Amniotic epithelial cell (primary cell): ENCODE measurements around the gene PAGE2B.
A peak's percentile ranks its signal among the peaks of the same experiment; 100 is the strongest.
"Not testable (repeated sequence)": the region's sequence is repeated elsewhere in the genome, so short reads cannot be mapped to it uniquely, and the experiment has no call there.

Source experiments
- DNase-seq: peaks from one replicate; pipeline ENCODE4 v3.0.0-alpha.2; 2010; ENCODE audit warnings: low read depth

PAGE2B gene, protein sequence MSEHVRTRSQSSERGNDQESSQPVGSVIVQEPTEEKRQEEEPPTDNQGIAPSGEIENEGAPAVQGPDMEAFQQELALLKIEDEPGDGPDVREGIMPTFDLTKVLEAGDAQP

DNA sequence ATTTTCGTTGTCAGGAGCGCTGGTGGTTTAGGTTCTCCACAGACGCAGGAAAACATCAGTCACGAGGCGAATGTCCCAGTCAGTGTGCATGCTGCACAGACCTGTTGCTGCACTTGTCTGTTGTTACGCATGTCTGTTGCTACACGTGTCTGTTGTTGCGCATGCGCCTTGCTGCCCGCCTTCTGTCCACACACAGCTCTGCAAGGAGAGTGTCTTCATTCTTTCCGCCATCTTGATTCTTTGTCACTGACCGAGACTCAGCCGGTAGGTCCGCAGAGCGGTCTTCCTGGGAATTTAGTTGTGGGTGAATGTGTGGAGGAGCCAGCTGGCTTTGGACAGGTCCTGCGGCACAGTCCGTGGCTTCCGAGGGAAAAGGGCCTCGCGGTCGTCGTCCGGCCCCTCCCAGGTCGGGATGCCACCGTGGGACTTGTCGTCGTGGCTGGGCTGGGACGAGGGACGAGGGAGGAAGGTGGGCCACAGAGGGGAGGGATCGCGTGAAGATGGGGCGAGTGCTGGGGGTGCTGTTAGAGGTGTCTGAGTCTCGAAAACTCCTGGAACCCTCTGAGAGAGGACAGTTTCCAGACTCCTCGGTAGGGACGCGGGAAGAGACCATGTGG lies at the start of gene PAGE2B:
TSS of gene PAGE2B (plus strand) at position 180 of the 617 bp plus-strand sequence. CDS start 1,012 bp downstream, outside the sequence.
- DNase-seq: no peak

DNA sequence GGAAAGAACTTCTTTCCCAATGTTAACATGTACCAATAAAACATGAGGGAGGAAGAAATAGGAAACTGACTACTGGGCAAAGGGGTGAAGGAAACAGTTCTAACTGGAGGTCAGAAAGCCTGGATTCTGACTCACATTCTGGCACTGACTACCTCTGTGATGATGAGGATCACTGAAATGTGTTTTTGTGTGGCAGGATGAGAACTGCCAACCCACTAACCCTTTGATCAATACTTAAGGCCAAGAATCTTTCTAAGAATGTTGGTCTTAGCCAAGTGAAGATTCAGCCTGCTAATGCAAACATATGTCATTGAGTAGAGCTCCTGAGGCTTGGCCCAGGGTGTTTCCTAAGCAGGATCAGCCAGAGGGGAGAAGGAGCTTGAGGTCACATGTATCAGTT lies 48.7 kb upstream of the PAGE2B start:
- DNase-seq: no peak

DNA sequence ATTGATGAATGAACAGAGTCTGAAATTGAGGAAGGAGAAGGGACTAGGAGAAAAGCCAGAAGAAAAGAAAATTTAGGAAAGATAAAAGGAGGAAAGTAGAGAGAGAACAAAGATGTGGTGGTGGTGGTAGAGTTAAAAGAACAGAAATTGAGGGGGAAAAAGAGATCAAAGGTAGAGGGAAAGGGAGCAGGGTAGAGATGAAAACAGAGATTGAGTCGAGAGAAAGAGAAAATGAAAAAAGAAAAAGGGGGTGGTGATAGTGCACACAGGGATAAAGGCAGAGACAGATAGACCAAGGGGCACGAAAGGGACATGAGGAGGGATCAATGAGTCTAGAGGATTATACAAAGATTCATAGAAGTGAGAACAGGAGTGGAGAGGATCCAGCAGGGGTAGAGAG lies 48.0 kb upstream of the PAGE2B start:
- DNase-seq: no peak

DNA sequence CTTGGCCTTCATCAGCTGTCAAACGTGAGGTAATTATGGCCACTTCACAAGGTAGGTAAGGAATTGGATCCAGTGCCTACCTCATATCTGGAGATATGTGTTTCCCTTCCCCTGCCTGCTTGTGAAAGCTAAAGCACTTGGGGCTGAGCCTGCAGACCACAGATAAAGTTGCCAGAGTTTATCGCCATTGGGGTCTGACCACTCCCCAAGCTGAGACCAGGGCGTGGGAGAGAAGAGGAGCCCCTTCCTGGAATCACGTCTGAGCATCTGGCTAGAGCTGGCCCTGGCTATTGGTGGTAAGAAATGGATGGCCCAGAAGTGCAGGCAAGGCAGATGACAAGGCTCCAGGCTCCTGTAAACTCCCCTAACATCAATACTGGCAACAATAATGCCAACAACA lies 46.8 kb upstream of the PAGE2B start:
- no peak for DNase-seq

DNA sequence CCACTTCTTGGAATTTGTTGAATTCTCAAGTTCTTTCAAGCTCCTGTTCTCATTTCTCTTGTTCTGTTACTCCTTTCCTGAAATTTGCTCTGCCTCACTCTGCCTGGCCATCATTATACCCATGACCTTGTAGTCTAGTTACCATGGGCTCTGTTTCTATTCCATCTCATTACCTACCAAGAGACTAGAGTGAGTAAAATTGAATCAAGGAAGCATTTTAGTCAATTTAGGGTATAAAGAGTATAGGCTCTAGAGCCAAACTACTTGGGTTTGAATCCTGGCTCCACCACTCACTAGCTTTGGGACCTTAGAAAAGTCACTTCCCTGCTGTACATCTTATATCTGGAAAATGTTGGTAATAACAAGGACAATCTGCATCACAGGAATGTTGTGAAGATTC lies 46.2 kb upstream of the PAGE2B start:
- no peak for DNase-seq

DNA sequence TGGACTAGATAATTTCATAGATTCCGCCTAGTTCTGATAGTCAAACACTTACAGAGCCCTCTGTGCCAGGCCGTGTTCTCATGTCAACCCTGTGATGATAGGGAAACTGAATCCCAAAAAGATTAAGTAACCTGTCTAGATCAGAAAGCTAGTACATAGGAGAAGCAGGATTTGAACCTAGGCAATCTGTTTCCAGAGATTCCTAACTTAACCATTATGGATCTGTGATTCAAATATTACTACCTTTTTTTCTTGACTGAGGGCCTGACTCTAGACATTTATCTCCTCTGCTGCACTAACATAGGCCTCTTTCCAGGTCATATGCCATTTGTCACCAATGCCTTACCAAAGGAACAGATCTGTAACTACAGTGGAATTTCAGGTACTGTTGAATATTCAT lies 45.5 kb upstream of the PAGE2B start:
- no peak for DNase-seq

DNA sequence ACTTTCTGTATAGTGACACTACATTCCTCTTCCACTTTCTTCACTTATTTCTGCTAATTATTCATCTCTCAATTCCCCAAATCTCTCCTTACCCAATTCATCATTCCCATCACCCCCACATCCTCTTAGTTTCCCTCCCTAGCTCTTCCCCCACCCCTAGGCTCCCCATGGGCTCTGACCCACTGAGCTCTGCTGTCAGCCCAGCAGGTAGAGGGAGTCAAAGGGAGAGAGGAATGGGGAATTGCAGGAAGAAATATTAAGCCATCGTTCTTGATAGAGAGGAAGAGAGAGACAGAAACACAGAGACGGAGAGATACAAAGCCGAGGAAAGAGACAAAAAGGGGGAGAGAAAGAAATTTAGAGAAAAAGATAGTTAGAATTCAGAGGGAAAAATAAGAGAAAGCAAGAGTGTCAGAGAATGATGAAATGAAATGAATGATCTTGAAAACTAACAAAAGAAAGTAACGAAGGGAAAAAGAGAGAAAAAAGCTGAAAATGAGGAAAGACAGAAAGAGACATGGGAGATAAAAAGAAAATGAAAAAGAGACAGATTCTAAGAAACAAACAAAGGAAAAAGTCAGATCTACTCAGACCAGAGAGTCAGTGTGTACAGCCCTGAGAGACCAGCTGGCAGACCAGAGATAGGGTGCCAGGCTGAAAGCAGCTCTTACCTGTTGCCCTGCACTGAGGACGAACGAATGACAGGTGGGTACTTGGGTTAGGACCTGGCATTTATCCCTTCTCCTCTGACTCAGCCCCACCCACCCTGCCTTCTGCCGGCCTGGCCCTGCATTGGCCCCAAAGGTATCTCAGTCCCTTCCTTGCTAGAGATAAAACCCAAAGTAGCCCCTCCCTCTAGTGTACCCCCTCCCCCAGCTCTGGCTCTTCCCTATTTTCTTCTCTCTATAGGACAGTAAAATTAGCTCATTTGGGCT lies 44.3 kb upstream of the PAGE2B start, which contains the start of gene ALAS2:
TSS of gene ALAS2 (minus strand) at position 707 of the 935 bp plus-strand sequence. CDS start 4,977 bp downstream, outside the sequence.
- no peak for DNase-seq

DNA sequence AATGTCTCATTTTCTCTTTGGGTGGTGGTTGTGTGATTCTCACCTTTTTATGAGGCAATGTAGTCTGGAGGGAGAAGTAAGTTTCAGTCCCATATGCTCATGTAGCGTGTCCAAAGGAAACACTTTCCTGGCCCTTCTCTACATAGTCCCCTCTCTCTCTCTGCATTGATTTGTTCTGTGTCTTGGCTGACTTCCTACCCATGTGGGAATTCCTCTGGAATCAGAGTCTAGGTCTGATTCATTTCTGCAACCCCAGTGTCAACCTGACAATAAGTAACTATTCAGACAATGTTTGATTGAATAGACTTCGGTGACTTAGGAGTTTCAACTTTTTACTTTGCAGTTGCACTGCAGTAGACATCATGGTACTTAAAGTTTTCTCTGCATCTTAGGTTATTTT lies 41.4 kb upstream of the PAGE2B start:
- DNase-seq: no peak

DNA sequence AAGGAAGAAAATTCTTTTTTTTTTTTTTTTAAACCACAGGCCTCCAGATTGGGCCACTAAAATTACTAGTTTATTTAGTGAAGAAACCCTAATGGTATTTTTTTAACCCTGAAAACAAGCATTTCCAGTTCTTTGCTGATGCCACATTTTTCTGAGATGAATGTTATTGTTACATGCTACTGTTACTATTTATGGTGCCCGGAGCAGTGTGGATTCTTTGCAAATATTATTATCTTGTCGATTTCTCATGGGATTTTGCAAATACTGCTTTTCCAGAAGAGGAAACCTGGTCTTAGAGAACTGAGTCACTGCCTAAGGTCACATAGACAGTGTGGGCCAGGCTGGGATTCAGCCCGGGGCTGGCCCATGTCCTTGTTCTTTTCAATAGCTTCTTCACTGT lies 35.4 kb upstream of the PAGE2B start:
- DNase-seq: no peak

DNA sequence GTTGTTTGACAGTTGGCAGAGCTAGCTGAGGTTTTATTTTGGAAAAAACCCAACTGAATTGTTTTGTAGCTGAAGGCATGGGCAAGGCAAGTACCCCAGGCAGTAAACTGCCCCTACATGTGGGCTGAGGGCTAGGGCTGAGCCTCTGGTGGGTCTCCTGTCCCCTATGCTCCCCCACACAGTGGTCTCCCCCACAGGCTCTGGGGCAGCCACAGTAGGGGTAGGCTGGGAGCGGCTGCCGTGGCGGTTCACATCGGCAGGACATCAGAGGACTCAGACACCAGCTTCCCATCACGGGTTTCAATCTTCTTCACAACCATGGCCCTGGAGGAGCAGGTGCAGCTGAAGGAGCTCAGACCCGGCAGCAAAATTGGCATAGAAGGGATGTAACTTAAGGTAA lies 33.3 kb upstream of the PAGE2B start:
- DNase-seq: no peak

DNA sequence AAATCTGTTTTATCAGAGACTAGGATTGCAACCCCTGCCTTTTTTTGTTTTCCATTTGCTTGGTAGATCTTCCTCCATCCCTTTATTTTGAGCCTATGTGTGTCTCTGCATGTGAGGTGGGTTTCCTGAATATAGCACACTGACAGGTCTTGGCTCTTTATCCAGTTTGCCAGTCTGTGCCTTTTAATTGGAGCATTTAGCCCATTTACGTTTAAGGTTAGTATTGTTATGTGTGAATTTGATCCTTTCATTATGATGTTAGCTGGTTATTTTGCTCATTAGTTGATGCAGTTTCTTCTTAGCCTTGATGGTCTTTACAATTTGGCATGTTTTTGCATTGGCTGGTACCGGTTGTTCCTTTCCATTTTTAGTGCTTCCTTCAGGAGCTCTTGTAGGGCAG lies 24.2 kb upstream of the PAGE2B start:
- not testable (repeated sequence) for DNase-seq

DNA sequence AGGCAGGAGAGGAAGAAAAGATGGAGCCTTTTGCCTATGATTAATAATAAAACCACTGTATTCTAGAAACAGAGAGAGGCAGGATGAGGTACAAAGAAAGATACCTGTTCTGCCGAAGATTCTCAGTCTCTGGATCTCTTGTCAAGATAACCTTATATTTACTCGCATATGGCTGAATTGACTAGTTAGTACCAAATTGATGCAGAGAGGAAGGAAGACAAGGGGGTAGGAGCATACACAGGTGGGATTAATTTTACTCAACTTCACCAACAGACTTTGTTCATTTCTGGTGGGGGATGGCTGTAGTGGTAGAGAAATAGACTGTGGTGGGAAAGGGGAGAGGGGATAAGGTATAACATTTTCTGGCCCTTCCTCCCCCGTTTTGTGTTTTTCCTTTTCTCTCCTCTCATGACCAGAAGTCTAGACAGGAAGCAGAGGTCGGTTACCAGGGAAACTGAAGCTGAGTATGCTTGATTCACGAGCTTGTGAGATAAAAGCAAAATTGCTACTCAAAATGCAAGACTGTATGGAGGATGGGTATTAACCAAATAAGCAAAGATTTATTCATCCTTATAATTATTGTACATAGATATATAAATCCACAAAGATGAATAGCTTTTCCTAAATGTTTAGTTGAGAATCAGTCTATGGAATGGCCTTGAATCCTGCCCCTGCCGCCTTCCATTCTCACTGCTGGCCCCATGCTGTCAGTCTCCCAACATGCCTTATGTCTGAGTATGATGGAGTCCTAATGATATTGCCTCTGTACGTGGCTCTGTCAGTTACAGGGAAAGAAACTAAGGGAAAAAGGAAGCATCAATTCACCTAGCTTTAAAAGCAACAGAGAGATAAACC lies 17.8 kb upstream of the PAGE2B start:
- peak; percentile 59 for DNase-seq

DNA sequence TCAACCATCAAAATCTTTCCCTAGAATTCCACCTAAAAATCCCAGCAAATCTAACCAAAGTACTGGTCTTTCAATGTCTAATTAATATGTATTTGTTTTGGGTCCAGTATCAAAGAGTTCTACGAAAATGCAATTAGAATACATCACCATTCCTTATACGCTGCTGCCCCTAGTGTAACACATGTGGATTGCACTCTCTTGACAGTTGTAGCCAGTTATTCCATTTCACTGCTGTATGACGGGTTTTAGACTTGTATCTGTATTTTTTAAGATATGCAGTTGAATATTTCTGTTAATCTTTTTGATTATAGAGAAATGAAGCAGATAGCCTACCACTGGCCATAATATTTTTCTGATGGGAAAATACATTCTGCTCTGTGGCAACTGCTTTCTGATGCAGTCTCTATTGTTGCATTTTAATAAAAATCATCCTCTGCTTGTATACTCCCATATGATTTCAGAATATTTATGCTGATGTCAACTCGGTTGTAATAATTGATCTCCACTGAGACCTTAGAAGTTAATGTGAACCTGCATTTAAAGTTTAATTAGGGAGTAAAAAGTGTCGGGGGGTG lies 17.1 kb upstream of the PAGE2B start:
- DNase-seq: peak; percentile 24

DNA sequence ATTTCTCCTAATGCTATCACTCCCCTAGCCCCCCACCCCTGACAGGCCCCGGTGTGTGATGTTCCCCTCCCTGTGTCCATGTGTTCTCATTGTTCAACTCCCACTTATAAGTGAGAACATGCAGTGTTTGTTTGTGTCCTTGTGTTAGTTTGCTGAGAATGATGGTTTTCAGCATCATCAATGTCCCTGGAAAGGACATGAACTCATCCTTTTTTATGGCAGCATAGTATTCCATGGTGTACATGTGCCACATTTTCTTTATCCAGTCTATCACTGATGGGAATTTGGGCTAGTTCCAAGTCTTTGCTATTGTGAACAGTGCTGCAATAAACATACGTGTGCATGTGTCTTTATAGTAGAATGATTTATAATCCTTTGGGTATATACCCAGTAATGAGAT lies 7.7 kb upstream of the PAGE2B start:
- DNase-seq: not testable (repeated sequence)

DNA sequence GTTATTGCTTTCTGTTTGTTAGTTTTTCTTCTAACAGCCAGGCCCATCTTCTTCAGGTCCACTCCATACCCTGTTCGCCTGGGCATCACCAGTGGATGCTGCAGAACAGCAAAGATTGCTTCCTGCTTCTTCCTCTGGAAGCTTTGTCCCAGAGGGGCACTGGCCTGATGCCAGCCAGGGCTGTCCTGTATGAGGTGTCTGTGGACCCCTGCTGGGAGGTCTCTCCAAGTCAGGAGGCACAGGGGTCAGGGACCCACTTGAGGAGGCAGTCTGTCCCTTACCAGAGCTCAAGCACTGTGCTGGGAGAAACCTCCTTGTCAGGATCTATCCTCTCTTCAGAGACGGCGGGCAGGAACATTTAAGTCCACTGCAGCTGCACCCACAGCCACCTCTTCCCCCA lies 2.5 kb upstream of the PAGE2B start:
- DNase-seq: no peak

DNA sequence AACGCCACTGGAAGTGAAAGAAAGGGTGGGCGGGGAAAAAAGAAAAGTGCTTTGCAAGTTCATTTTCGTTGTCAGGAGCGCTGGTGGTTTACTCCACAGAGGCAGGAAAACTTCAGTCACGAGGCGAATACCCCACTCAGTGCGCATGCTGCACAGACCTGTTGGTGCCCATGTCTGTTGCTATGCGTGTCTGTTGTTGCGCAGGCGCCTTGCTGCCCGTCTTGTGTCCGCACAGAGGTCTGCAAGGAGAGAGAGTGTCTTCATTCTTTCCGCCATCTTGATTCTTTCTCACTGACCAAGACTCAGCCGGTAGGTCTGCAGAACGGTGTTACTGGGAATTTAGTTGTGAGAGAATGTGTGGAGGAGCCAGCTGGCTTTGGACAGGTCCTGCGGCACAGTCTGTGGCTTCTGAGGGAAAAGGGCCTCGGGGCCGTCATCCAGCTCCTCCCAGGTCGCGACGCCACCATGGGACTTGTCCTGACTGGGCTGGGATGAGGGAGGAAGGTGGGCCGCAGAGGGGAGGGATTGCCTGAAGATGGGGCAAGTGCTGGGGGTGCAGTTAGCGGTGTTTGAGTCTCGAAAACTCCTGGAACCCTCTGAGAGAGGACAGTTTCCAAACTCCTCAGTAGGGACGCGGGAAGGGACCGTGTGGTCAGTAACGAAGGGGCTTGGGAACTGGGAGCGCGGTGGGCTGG lies 14.1 kb downstream of the PAGE2B start, which contains the start of gene PAGE2:
TSS of gene PAGE2 (plus strand) at position 224 of the 695 bp plus-strand sequence. CDS start 1,003 bp downstream, outside the sequence.
- DNase-seq: no peak

DNA sequence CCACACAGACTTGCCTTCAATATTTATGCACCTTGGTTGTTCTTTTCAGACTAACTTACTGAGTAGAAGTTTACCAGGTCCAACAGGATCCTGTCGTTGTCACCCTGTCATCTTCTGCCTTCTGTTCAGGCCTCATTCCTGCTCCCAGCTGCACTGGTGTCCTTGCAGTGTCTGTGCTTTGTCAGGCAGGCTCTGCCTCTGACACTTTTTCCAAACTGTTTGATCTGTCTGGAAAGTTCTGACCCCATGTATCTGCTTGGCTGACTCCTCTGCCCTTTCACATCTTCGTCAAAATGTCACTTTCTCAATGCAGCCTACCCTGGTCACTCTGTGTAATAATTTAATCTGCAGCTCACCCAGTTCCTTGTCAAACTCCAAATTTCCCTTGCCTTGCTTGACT lies 23.9 kb downstream of the PAGE2B start:
- DNase-seq: no peak

DNA sequence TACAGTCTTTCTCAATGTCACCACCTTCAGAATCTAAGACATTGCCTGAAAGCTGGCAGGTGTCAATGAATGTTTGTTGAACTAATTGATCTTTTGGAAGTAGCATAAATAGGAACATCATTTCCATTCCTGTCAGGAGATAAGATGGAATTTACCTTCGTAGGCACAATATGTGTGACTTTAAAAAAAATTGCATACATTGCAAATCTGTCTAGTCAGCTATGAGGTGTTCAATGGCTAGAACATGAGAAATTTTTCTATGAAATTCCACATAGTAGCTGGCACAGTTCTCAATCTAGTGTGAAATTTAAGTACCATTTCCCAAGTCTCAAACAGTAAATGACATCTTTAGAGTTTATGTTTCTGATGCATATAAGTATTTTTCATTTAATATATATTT lies 24.3 kb downstream of the PAGE2B start:
- DNase-seq: no peak

DNA sequence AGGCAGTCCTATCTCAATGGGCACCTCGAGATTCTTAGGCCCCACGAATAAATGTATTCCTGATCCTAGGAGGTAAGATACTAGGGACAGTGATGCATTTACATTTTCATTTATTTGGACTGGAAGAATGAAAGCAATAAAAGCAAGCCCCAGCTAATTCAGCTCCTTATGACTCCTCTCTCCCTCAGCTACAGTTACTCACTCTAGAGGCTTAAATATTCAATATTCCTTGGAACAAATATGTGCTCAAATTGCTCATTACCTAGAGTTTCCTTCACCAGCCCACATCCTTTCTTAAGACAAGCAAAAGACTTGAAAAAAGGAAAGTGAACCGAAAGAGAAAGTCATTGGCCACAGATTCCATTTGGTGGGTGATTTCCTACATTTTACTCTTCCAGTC lies 27.9 kb downstream of the PAGE2B start:
- no peak for DNase-seq

DNA sequence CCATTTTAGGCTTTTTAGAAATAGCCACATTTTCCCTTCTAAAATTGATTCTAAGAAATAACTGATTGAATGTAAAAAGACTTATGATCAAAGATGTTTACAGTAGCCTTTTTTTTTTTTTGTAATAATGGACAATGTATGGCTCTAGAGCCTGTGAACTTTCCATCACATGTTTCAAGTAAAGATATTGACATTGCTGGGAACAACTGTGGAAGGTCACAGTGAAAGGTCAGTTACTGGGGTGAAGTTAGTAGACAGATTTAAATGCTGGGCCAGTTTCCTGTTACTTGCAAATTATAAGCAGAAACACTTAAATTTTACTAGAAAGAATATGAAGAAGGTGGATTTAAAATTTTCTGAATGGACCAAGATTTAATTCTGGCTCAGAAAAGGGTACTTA lies 32.4 kb downstream of the PAGE2B start:
- no peak for DNase-seq

DNA sequence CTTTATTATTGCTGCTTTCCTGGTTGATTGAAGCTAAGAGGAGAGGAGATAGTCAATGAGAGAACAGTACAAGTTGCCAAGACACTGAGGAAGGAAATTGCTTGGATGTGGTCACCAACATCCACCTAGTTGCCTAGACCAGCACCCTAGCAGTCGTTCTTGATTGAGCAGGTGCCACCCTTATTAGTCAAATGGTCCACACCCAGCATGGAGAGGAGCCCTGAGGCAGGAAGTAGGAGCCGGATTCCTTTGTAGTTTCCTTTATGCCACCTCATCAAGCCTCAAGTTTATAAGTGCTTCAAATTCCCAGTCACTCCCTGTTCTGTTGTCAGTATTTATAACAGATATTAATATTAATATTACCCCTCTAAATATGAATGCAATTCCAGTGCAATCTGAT lies 33.1 kb downstream of the PAGE2B start:
- DNase-seq: no peak
